Peyer's patch (tissue), 4 donors: ENCODE data around the gene RUNX1. TPM values are rescaled to one million over a fixed set of nuclear protein-coding genes. Genes with fewer than 3 reads are reported as not detected.

Source experiments
- DNase-seq, 3 donors: peaks; one replicate each; pipeline ENCODE4 v3.0.0-alpha.2; 2017 to 2019
- H3K27ac ChIP-seq, 4 donors: fragments of 200-600 bp; sonication (generic); one replicate each; pipeline ENCODE4 v1.5.1; 2016 to 2019
- H3K27me3 ChIP-seq, 2 donors: fragments of 200-600 bp; sonication (generic); one replicate each; pipeline ENCODE4 v1.5.1; 2019
- H3K36me3 ChIP-seq, 3 donors: fragments of 200-600 bp; sonication (generic); one replicate each; pipeline ENCODE4 v1.5.1; 2016 to 2019
- H3K4me1 ChIP-seq, 4 donors: fragments of 200-600 bp; sonication (generic); one replicate each; pipeline ENCODE4 v1.5.1; 2016 to 2019
- H3K4me3 ChIP-seq, 4 donors: fragments of 200-600 bp; sonication (generic); 1 replicate in 3 of 4; 2 replicates in 1 of 4; pipeline ENCODE4 v1.5.1; 2016 to 2019; ENCODE audit warnings: mild to moderate bottlenecking in 1 of 4
- H3K9me3 ChIP-seq, 4 donors: fragments of 200-600 bp; sonication (generic); one replicate each; pipeline ENCODE4 v1.5.1; 2016 to 2019; ENCODE audit warnings: mild to moderate bottlenecking in 1 of 4
- CTCF ChIP-seq, 6 experiments: fragments of 450-650 bp in 4 of 6; fragments of 200-600 bp in 2 of 6; sonication (generic) in 1 of 6; IDR thresholded peaks; one replicate each; pipeline ENCODE4 v1.5.1; 2017 to 2019; ENCODE audit warnings: antibody characterized with exemption in 6 of 6, mild to moderate bottlenecking in 3 of 6, moderate library complexity in 1 of 6
- POLR2A ChIP-seq, 2 donors: fragments of 450-650 bp; IDR thresholded peaks; one replicate each; pipeline ENCODE4 v1.5.1; 2017; ENCODE audit warnings: antibody characterized with exemption in 2 of 2, mild to moderate bottlenecking in 2 of 2, moderate library complexity in 2 of 2
- total RNA-seq, 4 donors: library from RNA; depleted of rRNA; stranded (reverse); fragments of >200 nt; gene quantifications; one replicate each; pipeline ENCODE4 v1.1.0, GENCODE V29; 2016

RUNX1 gene
- total RNA-seq, 4 donors from 2014 or later = 15.1 to 80.9 (median 24.1) TPM

GRCh38 chr21:34779860-34780259, 269.2 kb downstream of the RUNX1 start:
- Histone ChIP-seq H3K4me3 (no peak overlapping the region), H3K27me3 (no peaks in the 10 kb centered on the region), H3K4me1 (no peaks in the 10 kb centered on the region), H3K27ac (no peak overlapping the region), H3K36me3 (no peaks in the 10 kb centered on the region), H3K9me3 (no peaks in the 10 kb centered on the region)
- TF ChIP-seq CTCF (IDR thresholded peaks at IDR 0.05) (no peak), POLR2A (IDR thresholded peaks at IDR 0.05) (no peak)
- no peak for DNase-seq

GRCh38 chr21:34775793-34776192, 273.3 kb downstream of the RUNX1 start:
- H3K27me3 ChIP-seq = no peaks in the 10 kb centered on the region
- no peak for DNase-seq
- TF ChIP-seq CTCF (IDR thresholded peaks at IDR 0.05) (no peak), POLR2A (IDR thresholded peaks at IDR 0.05) (no peak)
- H3K4me3 ChIP-seq = no peak overlapping the region
- no peaks in the 10 kb centered on the region for H3K4me1 ChIP-seq
- H3K9me3 ChIP-seq = no peaks in the 10 kb centered on the region
- H3K27ac ChIP-seq = no peak overlapping the region
- no peaks in the 10 kb centered on the region for H3K36me3 ChIP-seq

DNA sequence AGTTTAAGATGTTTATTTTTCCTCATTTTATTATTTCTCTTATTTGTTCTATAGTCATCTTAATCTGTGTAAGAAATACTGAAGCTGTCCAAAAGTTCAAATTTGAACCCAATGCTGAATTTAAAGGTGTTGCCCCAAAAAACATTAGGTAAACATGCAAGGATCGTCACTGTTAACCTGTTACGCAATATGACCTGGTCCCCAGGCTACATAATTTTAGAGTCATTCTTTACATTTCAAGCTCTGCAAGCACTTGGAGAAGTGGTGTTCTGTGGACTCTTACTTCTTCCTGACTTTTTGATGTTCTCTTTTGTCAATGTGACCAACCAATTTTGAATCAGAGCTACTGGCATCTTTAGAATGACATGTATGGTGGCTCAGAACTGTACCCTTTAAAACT, 274.4 kb downstream of the RUNX1 start:
- Histone ChIP-seq H3K9me3 (no peaks in the 10 kb centered on the region), H3K27me3 (no peaks in the 10 kb centered on the region), H3K4me3 (no peak overlapping the region), H3K36me3 (no peaks in the 10 kb centered on the region), H3K27ac (no peak overlapping the region), H3K4me1 (no peaks in the 10 kb centered on the region)
- TF ChIP-seq POLR2A (IDR thresholded peaks at IDR 0.05) (no peak), CTCF (IDR thresholded peaks at IDR 0.05) (no peak)
- no peak for DNase-seq

GRCh38 chr21:34771512-34772028, 277.5 kb downstream of the RUNX1 start:
- Histone ChIP-seq H3K4me3 (no peak overlapping the region), H3K27me3 (no peaks in the 10 kb centered on the region), H3K36me3 (no peaks in the 10 kb centered on the region), H3K4me1 (no peaks in the 10 kb centered on the region), H3K9me3 (no peaks in the 10 kb centered on the region), H3K27ac (no peak overlapping the region)
- TF ChIP-seq CTCF (IDR thresholded peaks at IDR 0.05) = no peak
- TF ChIP-seq POLR2A (IDR thresholded peaks at IDR 0.05) = no peak
- DNase-seq = no peak

DNA sequence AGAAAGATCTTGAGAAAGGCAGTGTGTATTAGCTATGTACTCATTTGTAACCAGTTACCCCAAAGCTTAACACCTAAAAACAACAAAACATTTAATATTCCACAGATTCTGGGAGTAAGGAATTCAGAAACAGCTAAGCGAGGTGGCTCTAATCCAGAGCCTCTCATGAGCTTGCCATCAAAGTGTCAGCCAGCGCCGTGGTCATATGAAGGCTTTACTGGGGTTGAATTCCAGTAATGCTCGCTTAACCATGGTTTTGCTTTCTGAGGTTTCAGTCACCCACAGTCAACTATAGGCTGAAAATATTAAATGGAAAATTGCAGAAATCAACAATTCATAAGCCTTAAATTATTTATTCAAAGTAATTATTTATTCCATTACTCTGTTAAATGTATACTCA, 278.5 kb downstream of the RUNX1 start:
- H3K27ac ChIP-seq = no peak overlapping the region
- no peak overlapping the region for H3K4me3 ChIP-seq
- H3K4me1 ChIP-seq = no peaks in the 10 kb centered on the region
- TF ChIP-seq CTCF (IDR thresholded peaks at IDR 0.05) (no peak), POLR2A (IDR thresholded peaks at IDR 0.05) (no peak)
- H3K36me3 ChIP-seq = no peaks in the 10 kb centered on the region
- H3K9me3 ChIP-seq = no peaks in the 10 kb centered on the region
- no peaks in the 10 kb centered on the region for H3K27me3 ChIP-seq
- no peak for DNase-seq

DNA sequence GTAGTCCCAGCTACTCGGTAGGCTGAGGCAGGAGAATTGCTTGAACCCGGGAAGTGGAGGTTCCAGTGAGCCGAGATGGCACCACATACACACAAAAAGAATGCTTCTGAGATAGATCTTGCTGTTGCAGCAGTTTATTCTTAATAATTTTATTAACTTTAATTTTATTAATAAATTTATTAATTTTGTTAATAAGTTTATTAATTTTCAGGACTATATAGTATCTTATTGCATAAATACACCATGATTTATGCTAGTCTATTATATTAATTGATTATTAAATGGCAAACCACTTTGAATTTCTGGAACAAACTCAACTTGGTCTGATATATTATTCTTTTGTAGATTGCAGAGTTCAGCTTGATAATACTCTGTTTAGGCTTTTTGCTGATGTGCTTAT, 280.8 kb downstream of the RUNX1 start:
- no peak for TF ChIP-seq CTCF (IDR thresholded peaks at IDR 0.05)
- no peak for TF ChIP-seq POLR2A (IDR thresholded peaks at IDR 0.05)
- H3K36me3 ChIP-seq = no peaks in the 10 kb centered on the region
- no peaks in the 10 kb centered on the region for H3K4me1 ChIP-seq
- H3K27me3 ChIP-seq = no peaks in the 10 kb centered on the region
- no peak overlapping the region for H3K27ac ChIP-seq
- no peak overlapping the region for H3K4me3 ChIP-seq
- no peak for DNase-seq
- no peaks in the 10 kb centered on the region for H3K9me3 ChIP-seq
